Neuronal stem cell (in vitro differentiated cells): Measurements from ENCODE around the gene LPIN1.
"Not testable (repeated sequence)": the region's sequence is repeated elsewhere in the genome, so short reads cannot be mapped to it uniquely, and the experiment has no call there.

Experiments used
- DNase-seq: peaks from one replicate; pipeline ENCODE4 v3.0.0-alpha.2; 2013; ENCODE audit warnings: low spot score
- H2AFZ ChIP-seq: one replicate; pipeline ENCODE4 v1.6.1; 2013; ENCODE audit warnings: mild to moderate bottlenecking, low read length, inconsistent platforms
- H2AK5ac ChIP-seq: 2 replicates; pipeline ENCODE4 v1.6.1; 2013; ENCODE audit warnings: low read depth, mild to moderate bottlenecking, inconsistent platforms, low read length, moderate library complexity, mixed read lengths
- H2BK120ac ChIP-seq: 2 replicates; pipeline ENCODE4 v1.6.1; 2013; ENCODE audit warnings: low read depth, mild to moderate bottlenecking, inconsistent platforms, low read length, moderate library complexity, mixed read lengths
- H2BK12ac ChIP-seq: one replicate; pipeline ENCODE4 v1.6.1; 2013; ENCODE audit warnings: low read length, inconsistent platforms
- H2BK15ac ChIP-seq: 2 replicates; pipeline ENCODE4 v1.6.1; 2013; ENCODE audit warnings: mild to moderate bottlenecking, low read length, inconsistent platforms, mixed read lengths
- H2BK5ac ChIP-seq: one replicate; pipeline ENCODE4 v1.6.1; 2013; ENCODE audit warnings: inconsistent platforms, mild to moderate bottlenecking, low read length, moderate library complexity
- H3K14ac ChIP-seq: one replicate; pipeline ENCODE4 v1.6.1; 2013; ENCODE audit warnings: low read length, inconsistent platforms
- H3K18ac ChIP-seq: 2 replicates; pipeline ENCODE4 v1.6.1; 2013; ENCODE audit warnings: low read length, inconsistent platforms
- H3K23ac ChIP-seq: 2 replicates; pipeline ENCODE4 v1.6.1; 2013; ENCODE audit warnings: low read depth, mild to moderate bottlenecking, mixed read lengths, low read length, inconsistent platforms; ENCODE audit not compliant: poor library complexity
- H3K27ac ChIP-seq: replicated peaks from 3 replicates; pipeline ENCODE4 v1.5.1; 2013; ENCODE audit warnings: low read length, inconsistent platforms
- H3K27me3 ChIP-seq, 3 experiments: 2 replicates each; pipeline ENCODE4 v1.6.1; 2013; ENCODE audit warnings: low read length in 3 of 3, mild to moderate bottlenecking in 2 of 3, inconsistent platforms in 1 of 3, low read depth in 1 of 3, mixed read lengths in 1 of 3, moderate library complexity in 1 of 3; ENCODE audit not compliant: control insufficient read depth in 3 of 3, insufficient read depth in 3 of 3
- H3K36me3 ChIP-seq, 2 donors: replicated peaks in 1 of 2; 2 replicates each; pipeline ENCODE4 v1.6.1; 2013; ENCODE audit warnings: low read length in 2 of 2; ENCODE audit not compliant: control insufficient read depth in 2 of 2, insufficient read depth in 2 of 2
- H3K4ac ChIP-seq: 2 replicates; pipeline ENCODE4 v1.6.1; 2013; ENCODE audit warnings: inconsistent platforms, mild to moderate bottlenecking, low read length, moderate library complexity
- H3K4me1 ChIP-seq, 2 donors: 1 replicate in 1 of 2; 2 replicates in 1 of 2; pipeline ENCODE4 v1.6.1; 2013; ENCODE audit warnings: low read length in 2 of 2, low read depth in 1 of 2; ENCODE audit not compliant: control insufficient read depth in 2 of 2, insufficient read depth in 1 of 2
- H3K4me2 ChIP-seq: one replicate; pipeline ENCODE4 v1.6.1; 2013; ENCODE audit warnings: mild to moderate bottlenecking, low read length, inconsistent platforms; ENCODE audit not compliant: insufficient read depth, poor library complexity, severe bottlenecking
- H3K4me3 ChIP-seq, 2 donors: 2 replicates each; pipeline ENCODE4 v1.5.1; 2013; ENCODE audit warnings: low read length in 2 of 2, mild to moderate bottlenecking in 2 of 2, inconsistent platforms in 1 of 2, moderate library complexity in 1 of 2
- H3K79me1 ChIP-seq: one replicate; pipeline ENCODE4 v1.6.1; 2013; ENCODE audit warnings: low read depth, mild to moderate bottlenecking, inconsistent platforms, low read length, moderate library complexity
- H3K9ac ChIP-seq: one replicate; pipeline ENCODE4 v1.6.1; 2013; ENCODE audit warnings: mild to moderate bottlenecking, low read depth, low read length, inconsistent platforms; ENCODE audit not compliant: poor library complexity
- H3K9me3 ChIP-seq, 2 donors: replicated peaks in 1 of 2; 2 replicates each; pipeline versions ENCODE3 to v1.6.1; 2013; ENCODE audit warnings: low read length in 2 of 2, mild to moderate bottlenecking in 2 of 2, inconsistent platforms in 1 of 2, low read depth in 1 of 2, mixed read lengths in 1 of 2, moderate library complexity in 1 of 2; ENCODE audit not compliant: control insufficient read depth in 2 of 2, insufficient read depth in 1 of 2
- H4K8ac ChIP-seq: one replicate; pipeline ENCODE4 v1.6.1; 2013; ENCODE audit warnings: low read depth, mild to moderate bottlenecking, inconsistent platforms, low read length, moderate library complexity
- H4K91ac ChIP-seq: one replicate; pipeline ENCODE4 v1.6.1; 2013; ENCODE audit warnings: low read length, low read depth, mild to moderate bottlenecking, inconsistent platforms; ENCODE audit not compliant: poor library complexity
- WGBS, 2 donors: extraction: QIAGEN DNeasy Blood & Tissue Kit; methylation state at CpG; one replicate each; pipeline ENCODE4 v1.1.7; 2013; ENCODE audit warnings: missing lambda C conversion rate in 2 of 2, mixed read lengths in 1 of 2; ENCODE audit not compliant: insufficient read length in 2 of 2, insufficient replicate concordance in 1 of 2; ENCODE audit errors: extremely low coverage in 2 of 2; 5-methylcytosine and 5-hydroxymethylcytosine counted together

LPIN1 gene

GRCh38 chr2:11810237-11810977 is 64.0 kb downstream of the LPIN1 start:
- no peak overlapping the region for H2AFZ ChIP-seq
- H3K14ac ChIP-seq, result no peak overlapping the region
- H3K4me3 ChIP-seq, result no peak overlapping the region
- H2AK5ac ChIP-seq, result no peak overlapping the region
- H3K36me3 ChIP-seq, result peaks cover 38 to 76% of the 10 kb centered on the region in 2 donors
- H2BK12ac ChIP-seq, result no peak overlapping the region
- no peak overlapping the region for H2BK120ac ChIP-seq
- no peak overlapping the region for H3K4ac ChIP-seq
- no peaks in the 10 kb centered on the region for H3K4me1 ChIP-seq
- no peak overlapping the region for H4K8ac ChIP-seq
- no peak overlapping the region for H4K91ac ChIP-seq
- H3K9ac ChIP-seq, result no peak overlapping the region
- H3K4me2 ChIP-seq, result no peak overlapping the region
- WGBS, 2 donors, result no CpG with 5 or more reads among the region's 12 CpGs
- H2BK15ac ChIP-seq, result no peak overlapping the region
- H3K27me3 ChIP-seq, result no peaks in the 10 kb centered on the region
- H3K27ac ChIP-seq, result no peak overlapping the region
- DNase-seq, result no peak
- H3K23ac ChIP-seq, result peak overlapping the region; percentile 6
- no peaks in the 10 kb centered on the region for H3K79me1 ChIP-seq
- H3K9me3 ChIP-seq, result peaks cover 0 to 3% of the 10 kb centered on the region in 2 donors
- no peak overlapping the region for H2BK5ac ChIP-seq
- no peak overlapping the region for H3K18ac ChIP-seq

GRCh38 chr2:11811036-11811654 is 64.7 kb downstream of the LPIN1 start:
- H3K79me1 ChIP-seq, result no peaks in the 10 kb centered on the region
- peaks cover 38 to 76% of the 10 kb centered on the region in 2 donors for H3K36me3 ChIP-seq
- H3K18ac ChIP-seq, result no peak overlapping the region
- H3K27me3 ChIP-seq, result no peaks in the 10 kb centered on the region
- H3K23ac ChIP-seq, result no peak overlapping the region
- H3K14ac ChIP-seq, result no peak overlapping the region
- H2AFZ ChIP-seq, result no peak overlapping the region
- no peaks in the 10 kb centered on the region for H3K4me1 ChIP-seq
- no peak overlapping the region for H3K4ac ChIP-seq
- no CpG with 5 or more reads among the region's 6 CpGs for WGBS, 2 donors
- no peak overlapping the region for H2BK120ac ChIP-seq
- H3K9ac ChIP-seq, result no peak overlapping the region
- H4K8ac ChIP-seq, result no peak overlapping the region
- no peak overlapping the region for H4K91ac ChIP-seq
- no peak overlapping the region for H2BK5ac ChIP-seq
- H3K4me3 ChIP-seq, result peak overlapping the region in 1 of 2 donors; percentile 18
- no peak for DNase-seq
- H2BK12ac ChIP-seq, result no peak overlapping the region
- H3K4me2 ChIP-seq, result no peak overlapping the region
- H3K9me3 ChIP-seq, result peaks cover 0 to 3% of the 10 kb centered on the region in 2 donors
- no peak overlapping the region for H2BK15ac ChIP-seq
- no peak overlapping the region for H3K27ac ChIP-seq
- H2AK5ac ChIP-seq, result no peak overlapping the region

GRCh38 chr2:11812466-11813248 is 66.2 kb downstream of the LPIN1 start:
- Histone ChIP-seq H2AFZ (no peak overlapping the region), H3K4me1 (no peaks in the 10 kb centered on the region), H3K18ac (no peak overlapping the region), H3K9ac (no peak overlapping the region), H3K23ac (peak overlapping the region; percentile 13), H2AK5ac (peak overlapping the region; percentile 50), H3K9me3 (peaks cover 0 to 2% of the 10 kb centered on the region in 2 donors), H3K14ac (no peak overlapping the region), H2BK120ac (no peak overlapping the region), H2BK5ac (no peak overlapping the region), H3K36me3 (peaks cover 36 to 73% of the 10 kb centered on the region in 2 donors), H4K8ac (no peak overlapping the region), H3K4me3 (peak overlapping the region in 1 of 2 donors; percentile 47), H3K27me3 (no peaks in the 10 kb centered on the region), H2BK15ac (no peak overlapping the region), H3K4me2 (no peak overlapping the region), H3K27ac (no peak overlapping the region), H4K91ac (peak overlapping the region; percentile 56), H3K79me1 (no peaks in the 10 kb centered on the region), H2BK12ac (no peak overlapping the region), H3K4ac (no peak overlapping the region)
- no CpG with 5 or more reads among the region's 25 CpGs for WGBS, 2 donors
- DNase-seq, result no peak

GRCh38 chr2:11813345-11813744 is 66.9 kb downstream of the LPIN1 start:
- peaks cover 32 to 73% of the 10 kb centered on the region in 2 donors for H3K36me3 ChIP-seq
- not testable (repeated sequence) for DNase-seq, H3K4ac ChIP-seq, H3K9me3 ChIP-seq, H2BK15ac ChIP-seq, H3K4me1 ChIP-seq, H3K4me3 ChIP-seq, H3K14ac ChIP-seq, H3K4me2 ChIP-seq, H2BK120ac ChIP-seq, H2BK5ac ChIP-seq, H3K23ac ChIP-seq, H3K79me1 ChIP-seq, H2AFZ ChIP-seq, H3K27me3 ChIP-seq, H2BK12ac ChIP-seq, H3K18ac ChIP-seq, H3K9ac ChIP-seq, H4K91ac ChIP-seq, H2AK5ac ChIP-seq, H3K27ac ChIP-seq, H4K8ac ChIP-seq
- WGBS, 2 donors, result no CpG with 5 or more reads among the region's 10 CpGs
